ENCODE results near the gene SLC43A3. TPM values are rescaled to one million over a fixed set of nuclear protein-coding genes. Genes with fewer than 3 reads are reported as not detected.

The SLC43A3 gene
- total RNA-seq, 4 donors from 2014 or later = 40.9 to 75.9 (median 60.0) TPM

GRCh38 chr11:57386178-57386940 is 40.6 kb downstream of the SLC43A3 start:
- Histone ChIP-seq H3K27me3 (peaks cover 19% of the 10 kb centered on the region), H3K36me3 (no peaks in the 10 kb centered on the region), H3K4me3 (no peak overlapping the region), H3K27ac (no peak overlapping the region), H3K4me1 (no peaks in the 10 kb centered on the region), H3K9me3 (no peaks in the 10 kb centered on the region)
- 94 to 100% methylated on average over 1 to 3 of the region's 5 CpGs for WGBS, 2 donors (ENCODE audit: low coverage in 1 of 2)
- TF ChIP-seq, protein P1, sequence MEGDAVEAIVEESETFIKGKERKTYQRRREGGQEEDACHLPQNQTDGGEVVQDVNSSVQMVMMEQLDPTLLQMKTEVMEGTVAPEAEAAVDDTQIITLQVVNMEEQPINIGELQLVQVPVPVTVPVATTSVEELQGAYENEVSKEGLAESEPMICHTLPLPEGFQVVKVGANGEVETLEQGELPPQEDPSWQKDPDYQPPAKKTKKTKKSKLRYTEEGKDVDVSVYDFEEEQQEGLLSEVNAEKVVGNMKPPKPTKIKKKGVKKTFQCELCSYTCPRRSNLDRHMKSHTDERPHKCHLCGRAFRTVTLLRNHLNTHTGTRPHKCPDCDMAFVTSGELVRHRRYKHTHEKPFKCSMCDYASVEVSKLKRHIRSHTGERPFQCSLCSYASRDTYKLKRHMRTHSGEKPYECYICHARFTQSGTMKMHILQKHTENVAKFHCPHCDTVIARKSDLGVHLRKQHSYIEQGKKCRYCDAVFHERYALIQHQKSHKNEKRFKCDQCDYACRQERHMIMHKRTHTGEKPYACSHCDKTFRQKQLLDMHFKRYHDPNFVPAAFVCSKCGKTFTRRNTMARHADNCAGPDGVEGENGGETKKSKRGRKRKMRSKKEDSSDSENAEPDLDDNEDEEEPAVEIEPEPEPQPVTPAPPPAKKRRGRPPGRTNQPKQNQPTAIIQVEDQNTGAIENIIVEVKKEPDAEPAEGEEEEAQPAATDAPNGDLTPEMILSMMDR (IDR thresholded peaks at IDR 0.05) = no peak
- no peak for TF ChIP-seq EP300 (IDR thresholded peaks at IDR 0.05)
- no peak for TF ChIP-seq POLR2AphosphoS5 (IDR thresholded peaks at IDR 0.05)
- no peak for TF ChIP-seq POLR2A (IDR thresholded peaks at IDR 0.05)
- ATAC-seq = no peak

DNA sequence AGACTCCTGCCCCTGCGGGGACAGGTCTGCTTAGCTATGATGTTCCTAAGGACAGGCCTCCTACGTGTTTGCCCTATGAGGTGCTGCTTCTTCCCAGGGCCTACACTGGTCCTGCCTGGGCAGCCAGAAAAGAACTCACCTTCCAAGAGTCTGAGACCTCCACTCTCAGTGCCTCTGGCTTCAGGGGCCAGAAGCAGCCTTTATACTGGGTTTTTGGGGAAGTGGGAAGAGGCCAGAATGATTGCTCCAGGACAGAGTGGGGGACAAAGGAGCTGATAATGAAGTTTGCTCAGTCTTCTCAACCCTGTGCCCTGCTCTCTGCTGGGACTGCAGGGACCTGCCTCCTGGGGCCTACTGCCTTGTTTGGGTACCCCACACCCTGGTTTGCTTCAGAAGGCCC is 45.9 kb downstream of the SLC43A3 start, which contains the start of gene PRG3:
Gene PRG3, minus strand, starts transcription at position 176 of the 400 bp plus-strand sequence. CDS start 442 bp downstream, outside the sequence.
- H3K9me3 ChIP-seq = no peaks in the 10 kb centered on the region
- ATAC-seq = no peak
- 86% methylated on average over 1 of the region's 2 CpGs; no CpG with 5 or more reads in 1 of the 2 donors for WGBS, 2 donors (ENCODE audit: low coverage in 1 of 2)
- no peaks in the 10 kb centered on the region for H3K36me3 ChIP-seq
- H3K27ac ChIP-seq = no peak within 1 kb of the TSS
- TF ChIP-seq, protein P1 (IDR thresholded peaks at IDR 0.05) = no peak
- no peak for TF ChIP-seq EP300 (IDR thresholded peaks at IDR 0.05)
- no peak for TF ChIP-seq POLR2AphosphoS5 (IDR thresholded peaks at IDR 0.05)
- no peak for TF ChIP-seq POLR2A (IDR thresholded peaks at IDR 0.05)
- peaks cover 15% of the 10 kb centered on the region for H3K27me3 ChIP-seq
- no peaks in the 10 kb centered on the region for H3K4me1 ChIP-seq
- H3K4me3 ChIP-seq = no peak within 1 kb of the TSS

- 14% methylated on average over 3 of the region's 10 CpGs; no CpG with 5 or more reads in 1 of the 2 donors for WGBS, 2 donors (ENCODE audit: low coverage in 1 of 2)
- TF ChIP-seq POLR2AphosphoS5 (IDR thresholded peaks at IDR 0.05) = no peak
- no peak for TF ChIP-seq POLR2A (IDR thresholded peaks at IDR 0.05)
- TF ChIP-seq EP300 (IDR thresholded peaks at IDR 0.05) = no peak
- TF ChIP-seq, protein P1 (IDR thresholded peaks at IDR 0.05) = no peak
- no peak for ATAC-seq
Measured at GRCh38 chr11:57379732-57380131, 47.2 kb downstream of the SLC43A3 start.

GRCh38 chr11:57378186-57378585 is 48.7 kb downstream of the SLC43A3 start:
- Histone ChIP-seq H3K4me3 (no peak overlapping the region), H3K36me3 (no peaks in the 10 kb centered on the region), H3K9me3 (no peaks in the 10 kb centered on the region), H3K27me3 (peaks cover 15% of the 10 kb centered on the region), H3K4me1 (no peaks in the 10 kb centered on the region), H3K27ac (no peak overlapping the region)
- TF ChIP-seq, protein P1 (IDR thresholded peaks at IDR 0.05) = no peak
- TF ChIP-seq POLR2A (IDR thresholded peaks at IDR 0.05) (no peak), POLR2AphosphoS5 (IDR thresholded peaks at IDR 0.05) (no peak), EP300 (IDR thresholded peaks at IDR 0.05) (no peak)
- no peak for ATAC-seq

More at GRCh38 chr11:57379732-57380131, 47.2 kb downstream of the SLC43A3 start:
- H3K4me3 ChIP-seq = no peak overlapping the region
- H3K27ac ChIP-seq = no peak overlapping the region
- no peaks in the 10 kb centered on the region for H3K4me1 ChIP-seq
- no peaks in the 10 kb centered on the region for H3K36me3 ChIP-seq
- no peaks in the 10 kb centered on the region for H3K9me3 ChIP-seq
- H3K27me3 ChIP-seq = peaks cover 15% of the 10 kb centered on the region

GRCh38 chr11:57377107-57377506 is 49.8 kb downstream of the SLC43A3 start:
- no peak for ATAC-seq
- H3K27me3 ChIP-seq = peaks cover 15% of the 10 kb centered on the region
- no peaks in the 10 kb centered on the region for H3K9me3 ChIP-seq
- no peaks in the 10 kb centered on the region for H3K36me3 ChIP-seq
- TF ChIP-seq POLR2AphosphoS5 (IDR thresholded peaks at IDR 0.05) (no peak), EP300 (IDR thresholded peaks at IDR 0.05) (no peak)
- H3K4me3 ChIP-seq = no peak overlapping the region
- no peaks in the 10 kb centered on the region for H3K4me1 ChIP-seq
- no peak overlapping the region for H3K27ac ChIP-seq
- 62 to 82% methylated on average over 3 of the region's 5 CpGs for WGBS, 2 donors (ENCODE audit: low coverage in 1 of 2)

Data from gastroesophageal sphincter (tissue), 4 donors.